HCT116 (cell line): Measurements from ENCODE around the gene EML3. TPM values are rescaled to one million over a fixed set of nuclear protein-coding genes. Genes with fewer than 3 reads are reported as not detected.

ENCODE experiments used
- ATAC-seq: fragments of 200-7000 bp; cut with Tn5 transposase; 2 replicates; pipeline ENCODE4 v1.9.1; 2020; ENCODE audit warnings: mild to moderate bottlenecking, moderate library complexity
- BruUV-seq: library from RNA; stranded (reverse); fragments of 400-500 nt; replicated peaks from 2 replicates; lab custom pipeline; 2021; lab: Mats Ljungman, UMichigan
- CTCF ChIA-PET: fragments of 300-600 bp; sonication (Branson Sonifier 250); formaldehyde crosslinking; loops from one replicate; lab custom pipeline; 2021; ENCODE audit warnings: antibody characterized with exemption; lab: Charles Lee
- POLR2A ChIA-PET: fragments of 300-600, 350-600 bp; sonication (Branson Sonifier 250); formaldehyde crosslinking; loops from one replicate; lab custom pipeline; 2021; ENCODE audit warnings: antibody characterized with exemption; lab: Charles Lee
- RAD21 ChIA-PET, 2 experiments: fragments of 300-600 bp; sonication (Branson Sonifier 250); formaldehyde crosslinking; loops; one replicate each; lab custom pipeline; 2023; ENCODE audit warnings: low total read pairs in 2 of 2; ENCODE audit not compliant: uncharacterized antibody in 2 of 2, unreplicated experiment in 2 of 2, low non-redundant PET in 1 of 2; lab: Charles Lee
- DNase-seq: peaks from one replicate; pipeline ENCODE4 v3.0.0-alpha.2; 2010; ENCODE audit warnings: low read depth, low spot score
- H2AFZ ChIP-seq: fragments of 200-600 bp; shearing (Covaris generic), sonication (generic); 2 replicates; pipeline ENCODE4 v1.6.1; 2017; ENCODE audit warnings: low read depth, mixed run types, mixed read lengths, antibody characterized with exemption, low read length; ENCODE audit not compliant: poor library complexity, severe bottlenecking
- H3K27ac ChIP-seq: 2 replicates; pipeline ENCODE4 v1.5.1; 2012; ENCODE audit warnings: low read depth, low read length
- H3K27me3 ChIP-seq: fragments of 200-600 bp; sonication (generic); 2 replicates; pipeline ENCODE4 v1.6.1; 2016; ENCODE audit warnings: mixed run types, low read length, mixed read lengths; ENCODE audit not compliant: insufficient read depth
- H3K36me3 ChIP-seq, 2 experiments: fragments of 200-500 bp in 1 of 2; fragments of 200-600 bp in 1 of 2; sonication (Bioruptor generic) in 1 of 2; sonication (generic) in 1 of 2; 2 replicates each; pipeline versions ENCODE4 v1.5.1 to v1.6.1; 2014 to 2016; ENCODE audit warnings: low read length in 2 of 2, inconsistent platforms in 1 of 2, mixed read lengths in 1 of 2, mixed run types in 1 of 2; ENCODE audit not compliant: insufficient read depth in 2 of 2, control insufficient read depth in 1 of 2
- H3K4me1 ChIP-seq, 2 experiments: fragments of 200-600 bp in 1 of 2; sonication (generic) in 1 of 2; 2 replicates each; pipeline versions ENCODE4 v1.5.1 to v1.6.1; 2012 to 2017; ENCODE audit warnings: low read length in 2 of 2, inconsistent platforms in 1 of 2, mild to moderate bottlenecking in 1 of 2, mixed read lengths in 1 of 2, mixed run types in 1 of 2, moderate library complexity in 1 of 2; ENCODE audit not compliant: insufficient read depth in 2 of 2, control insufficient read depth in 1 of 2
- H3K4me2 ChIP-seq: fragments of 200-600 bp; sonication (generic); 2 replicates; pipeline ENCODE4 v1.6.1; 2017; ENCODE audit warnings: mixed run types, low read length, mixed read lengths
- H3K4me3 ChIP-seq, 2 experiments: fragments of 200-600 bp in 1 of 2; sonication (generic) in 1 of 2; replicated peaks in 1 of 2; 2 replicates each; pipeline ENCODE4 v1.5.1; 2011 to 2016; ENCODE audit warnings: low read length in 2 of 2, control low read depth in 1 of 2, low read depth in 1 of 2, mild to moderate bottlenecking in 1 of 2, mixed read lengths in 1 of 2, mixed run types in 1 of 2
- H3K79me2 ChIP-seq: fragments of 200-600 bp; sonication (generic); 2 replicates; pipeline ENCODE4 v1.6.1; 2017; ENCODE audit warnings: mild to moderate bottlenecking, mixed run types, low read length, moderate library complexity, mixed read lengths; ENCODE audit not compliant: insufficient read depth
- H3K9ac ChIP-seq: fragments of 200-600 bp; sonication (generic); 2 replicates; pipeline ENCODE4 v1.6.1; 2016; ENCODE audit warnings: low read length, mixed read lengths
- H3K9me2 ChIP-seq: fragments of 200-600 bp; sonication (generic), shearing (Covaris generic); 2 replicates; pipeline ENCODE4 v1.6.1; 2017; ENCODE audit warnings: mixed run types, mild to moderate bottlenecking, moderate library complexity; ENCODE audit not compliant: insufficient read depth
- H3K9me3 ChIP-seq, 2 experiments: fragments of 200-500 bp in 1 of 2; fragments of 200-600 bp in 1 of 2; sonication (Bioruptor generic) in 1 of 2; sonication (generic) in 1 of 2; 2 replicates each; pipeline ENCODE4 v1.6.1; 2014 to 2017; ENCODE audit warnings: low read length in 2 of 2, mixed read lengths in 2 of 2, inconsistent platforms in 1 of 2, low read depth in 1 of 2, mild to moderate bottlenecking in 1 of 2, mixed run types in 1 of 2, moderate library complexity in 1 of 2; ENCODE audit not compliant: control insufficient read depth in 1 of 2, insufficient read depth in 1 of 2
- H4K20me1 ChIP-seq: fragments of 200-600 bp; sonication (generic), shearing (Covaris generic); 2 replicates; pipeline ENCODE4 v1.6.1; 2017; ENCODE audit warnings: mixed run types, mild to moderate bottlenecking, moderate library complexity; ENCODE audit not compliant: insufficient read depth
- ATF3 ChIP-seq: IDR thresholded peaks from 2 replicates; pipeline ENCODE4 v1.6.1; 2012
- ELF1 ChIP-seq: IDR thresholded peaks from 2 replicates; pipeline ENCODE4 v1.6.1; 2012; ENCODE audit warnings: low read depth, borderline replicate concordance
- POLR2A ChIP-seq: IDR thresholded peaks from 2 replicates; pipeline ENCODE4 v1.7.0; 2011; ENCODE audit warnings: borderline replicate concordance; ENCODE audit not compliant: insufficient read depth, insufficient read length; ENCODE audit errors: extremely low read depth
- REST ChIP-seq: IDR thresholded peaks from 2 replicates; pipeline ENCODE4 v1.6.1; 2012; ENCODE audit warnings: low read depth
- SIN3A ChIP-seq: IDR thresholded peaks from 2 replicates; pipeline ENCODE4 v1.6.1; 2012; ENCODE audit warnings: low read depth
- SRF ChIP-seq: IDR thresholded peaks from 2 replicates; pipeline ENCODE4 v1.6.1; 2012; ENCODE audit warnings: low read depth
- ZFX ChIP-seq: fragments of 450-650 bp; IDR thresholded peaks from 2 replicates; pipeline ENCODE4 v1.6.1; 2017
- intact Hi-C: fragments of 100-400 bp; cut with micrococcal nuclease; formaldehyde crosslinking; loops from 2 replicates; pipeline ENCODE4 v1.10.0; 2022
- total RNA-seq: library from RNA; stranded (reverse); gene quantifications from one replicate; pipeline ENCODE4 v1.2.1, GENCODE V29; 2021; ENCODE audit not compliant: unreplicated experiment
- TF ChIP-seq, protein P1 (sequence below): IDR thresholded peaks from 2 replicates; pipeline ENCODE4 v1.6.1; 2011; ENCODE audit warnings: mild to moderate bottlenecking, low read length, moderate library complexity; ENCODE audit not compliant: insufficient replicate concordance; ENCODE audit errors: extremely low read depth

The EML3 gene
- total RNA-seq, 1 experiment from 2014 or later: 124 TPM

DNA sequence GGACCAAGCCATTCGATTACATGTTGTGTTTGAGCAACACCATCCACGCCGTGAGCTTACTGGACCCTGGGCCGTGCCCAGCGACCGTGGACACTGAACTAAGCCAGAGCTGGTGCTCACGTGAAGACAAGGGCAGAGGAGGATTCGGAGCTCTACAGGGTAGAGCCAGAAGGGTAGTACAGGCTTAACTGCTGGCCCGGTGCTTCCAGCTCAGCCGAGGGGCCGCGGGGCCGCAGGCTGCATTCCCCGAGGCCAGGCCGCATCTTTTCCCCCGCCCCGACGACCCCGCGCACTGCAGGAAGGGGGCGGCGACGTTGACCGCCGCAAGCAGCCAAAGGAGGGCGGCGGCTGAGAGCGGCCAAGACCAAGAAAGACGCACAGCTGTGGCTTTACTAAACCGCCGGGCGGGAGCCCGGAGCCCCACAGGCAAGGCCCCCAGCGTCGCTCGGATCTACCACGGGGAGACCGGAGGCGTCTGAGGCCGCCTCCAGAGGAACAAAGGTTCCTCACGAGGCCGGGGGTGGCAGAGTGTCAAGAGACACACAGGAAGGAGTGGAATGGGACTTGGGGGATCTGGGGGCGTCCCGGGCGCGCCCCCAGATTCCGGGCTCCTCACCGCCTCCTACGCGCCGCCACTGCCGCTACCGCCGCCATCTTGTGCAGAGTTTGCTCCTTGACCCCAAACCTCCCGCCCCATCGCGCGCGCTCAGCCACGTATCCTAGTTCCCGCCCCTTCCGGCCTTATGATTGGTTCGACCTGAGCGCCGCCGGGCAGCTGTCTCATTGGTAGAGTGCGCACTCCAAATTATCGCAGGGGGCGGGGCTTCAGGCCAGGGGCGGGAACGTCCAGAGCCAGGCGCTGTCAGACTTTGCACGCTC, 33.6 kb upstream of the EML3 start, which contains the start of gene GANAB (continued):
- no peak for TF ChIP-seq REST
- peak; percentile 83 for TF ChIP-seq POLR2A
- TF ChIP-seq SIN3A: peak; percentile 84
- no peak for TF ChIP-seq ELF1
- TF ChIP-seq ATF3: no peak
- TF ChIP-seq SRF: no peak; the same call in 1 of the 2 replicates

- H3K27me3 ChIP-seq: no peaks in the 10 kb centered on the region
- DNase-seq: no peak
- peak overlapping the region; percentile 92 for H3K27ac ChIP-seq
- H3K9me2 ChIP-seq: no peaks in the 10 kb centered on the region
- POLR2A ChIA-PET: interaction anchor here (1.3 to 14.1 kb wide), 3 partner anchors 10 to 24 kb away, joined by 3 to 195 read pairs (median 5); partner anchors contain the start of genes B3GAT3, C11orf98 and CSKMT
- H4K20me1 ChIP-seq: no peaks in the 10 kb centered on the region
- CTCF ChIA-PET: no interaction called here
- BruUV-seq: no TSS peak
- H3K9me3 ChIP-seq: no peaks in the 10 kb centered on the region
- H3K36me3 ChIP-seq: peaks cover 10 to 22% of the 10 kb centered on the region in 2 experiments; a peak in 3 of 4 replicates
- no peak; the same call in 1 of the 2 replicates for ATAC-seq
- peaks cover 5 to 16% of the 10 kb centered on the region in 2 experiments; a peak in 3 of 4 replicates for H3K4me1 ChIP-seq
- H3K4me3 ChIP-seq: peak overlapping the region; percentile 96 to 100
- H3K9ac ChIP-seq: peak overlapping the region; percentile 99
- no peak for TF ChIP-seq SIN3A
- no peak for TF ChIP-seq ZFX
- TF ChIP-seq, protein P1, sequence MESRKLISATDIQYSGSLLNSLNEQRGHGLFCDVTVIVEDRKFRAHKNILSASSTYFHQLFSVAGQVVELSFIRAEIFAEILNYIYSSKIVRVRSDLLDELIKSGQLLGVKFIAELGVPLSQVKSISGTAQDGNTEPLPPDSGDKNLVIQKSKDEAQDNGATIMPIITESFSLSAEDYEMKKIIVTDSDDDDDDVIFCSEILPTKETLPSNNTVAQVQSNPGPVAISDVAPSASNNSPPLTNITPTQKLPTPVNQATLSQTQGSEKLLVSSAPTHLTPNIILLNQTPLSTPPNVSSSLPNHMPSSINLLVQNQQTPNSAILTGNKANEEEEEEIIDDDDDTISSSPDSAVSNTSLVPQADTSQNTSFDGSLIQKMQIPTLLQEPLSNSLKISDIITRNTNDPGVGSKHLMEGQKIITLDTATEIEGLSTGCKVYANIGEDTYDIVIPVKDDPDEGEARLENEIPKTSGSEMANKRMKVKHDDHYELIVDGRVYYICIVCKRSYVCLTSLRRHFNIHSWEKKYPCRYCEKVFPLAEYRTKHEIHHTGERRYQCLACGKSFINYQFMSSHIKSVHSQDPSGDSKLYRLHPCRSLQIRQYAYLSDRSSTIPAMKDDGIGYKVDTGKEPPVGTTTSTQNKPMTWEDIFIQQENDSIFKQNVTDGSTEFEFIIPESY: no peak
- peak overlapping the region; percentile 84 for H3K4me2 ChIP-seq
- intact Hi-C loops: loop anchor here (5.0 kb wide), 1 partner anchor 33 kb away; the partner anchor contains the start of genes EML3 and ROM1
- RAD21 ChIA-PET: no interaction called here
- peaks cover 65% of the 10 kb centered on the region for H3K79me2 ChIP-seq
- H2AFZ ChIP-seq: no peak overlapping the region
These were observed 33.0 kb upstream of the EML3 start for GRCh38 chr11:62645671-62645945.
